DND-41 (cell line): Measurements from ENCODE around the gene ST8SIA6.

Experiments used
- ATAC-seq: fragments of 200-7000 bp; cut with Tn5 transposase; 3 replicates; pipeline ENCODE4 v1.9.1; 2021; ENCODE audit warnings: low read depth; ENCODE audit not compliant: insufficient read depth
- DNase-seq: peaks from one replicate; pipeline ENCODE4 v3.0.0-alpha.2; 2020
- H2AFZ ChIP-seq: 2 replicates; pipeline ENCODE4 v1.6.0; 2012; ENCODE audit warnings: low read depth, low read length
- H3K27ac ChIP-seq: 2 replicates; pipeline ENCODE4 v1.5.1; 2012; ENCODE audit warnings: low read length, inconsistent platforms
- H3K27me3 ChIP-seq: fragments of 200-600 bp; sonication (generic); 2 replicates; pipeline ENCODE4 v1.6.0; 2012; ENCODE audit warnings: low read length, mild to moderate bottlenecking, inconsistent platforms; ENCODE audit not compliant: insufficient read depth, poor library complexity
- H3K36me3 ChIP-seq: 2 replicates; pipeline ENCODE4 v1.5.1; 2012; ENCODE audit warnings: low read length, inconsistent platforms; ENCODE audit not compliant: insufficient read depth
- H3K4me1 ChIP-seq: 2 replicates; pipeline ENCODE4 v1.5.1; 2012; ENCODE audit warnings: mild to moderate bottlenecking, low read length; ENCODE audit not compliant: insufficient read depth
- H3K4me2 ChIP-seq: 2 replicates; pipeline ENCODE4 v1.6.0; 2012; ENCODE audit warnings: mild to moderate bottlenecking, moderate library complexity, low read length, inconsistent platforms; ENCODE audit not compliant: insufficient read depth
- H3K4me3 ChIP-seq, 2 experiments: fragments of 200-600 bp in 1 of 2; shearing (Covaris generic) in 1 of 2; 2 replicates each; pipeline ENCODE4 v1.5.1; 2012 to 2016; ENCODE audit warnings: inconsistent platforms in 2 of 2, low read length in 2 of 2, mild to moderate bottlenecking in 2 of 2, low read depth in 1 of 2, moderate library complexity in 1 of 2
- H3K79me2 ChIP-seq: 2 replicates; pipeline ENCODE4 v1.6.0; 2012; ENCODE audit warnings: low read length, inconsistent platforms; ENCODE audit not compliant: insufficient read depth
- H3K9ac ChIP-seq: 2 replicates; pipeline ENCODE4 v1.6.0; 2012; ENCODE audit warnings: low read depth, mild to moderate bottlenecking, inconsistent platforms, low read length, moderate library complexity
- H3K9me3 ChIP-seq: 2 replicates; pipeline ENCODE4 v1.5.1; 2012; ENCODE audit warnings: low read length, moderate library complexity, mild to moderate bottlenecking, inconsistent platforms; ENCODE audit not compliant: insufficient read depth, severe bottlenecking
- H4K20me1 ChIP-seq: 2 replicates; pipeline ENCODE4 v1.6.0; 2012; ENCODE audit warnings: low read length; ENCODE audit not compliant: insufficient read depth
- EZH2 ChIP-seq: IDR thresholded peaks from 3 replicates; pipeline ENCODE4 v1.6.1; 2012; ENCODE audit warnings: borderline replicate concordance, low read depth, mild to moderate bottlenecking, moderate library complexity, low read length, inconsistent platforms; ENCODE audit not compliant: severe bottlenecking
- TF ChIP-seq, protein P1 (sequence below): IDR thresholded peaks from 2 replicates; pipeline ENCODE4 v1.5.1; 2012; ENCODE audit warnings: borderline replicate concordance, low read length, moderate library complexity, mild to moderate bottlenecking; ENCODE audit not compliant: poor library complexity, severe bottlenecking; ENCODE audit errors: extremely low read depth

ST8SIA6 gene

DNA sequence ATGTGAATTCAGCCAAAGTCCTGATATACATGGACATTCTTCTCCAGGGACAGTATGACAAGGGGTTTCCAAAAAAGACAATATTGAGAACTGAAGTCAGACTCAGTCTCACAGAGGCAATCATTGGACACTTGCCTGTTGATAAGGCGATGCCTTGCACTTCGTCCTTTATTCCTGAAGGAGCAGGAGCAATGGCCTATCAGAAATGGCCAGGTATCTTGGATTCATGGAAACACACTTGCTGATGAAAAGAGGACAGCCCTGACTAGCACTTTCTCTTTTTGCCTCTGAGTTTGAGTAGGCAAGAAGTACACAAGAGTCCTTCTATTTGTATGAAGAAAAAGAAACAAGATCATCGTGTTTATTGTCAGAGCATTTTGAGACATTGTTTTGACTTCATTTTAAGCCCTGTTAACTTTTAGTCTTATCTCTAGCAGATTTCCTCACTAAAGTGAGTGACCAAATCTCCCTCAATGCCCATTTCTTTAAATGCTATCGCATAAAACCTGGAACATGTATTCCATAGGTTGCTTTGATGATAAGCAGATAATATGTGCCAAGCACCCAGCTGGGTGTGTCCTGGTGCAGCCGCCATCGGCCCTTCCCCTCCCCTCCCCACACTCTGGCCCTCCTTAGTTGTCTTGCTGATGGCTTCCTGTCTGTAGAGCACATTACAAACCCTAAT lies 26.6 kb downstream of the ST8SIA6 start:
- H3K79me2 ChIP-seq = no peaks in the 10 kb centered on the region
- H3K27ac ChIP-seq = no peak overlapping the region
- H3K36me3 ChIP-seq = no peaks in the 10 kb centered on the region
- H3K9ac ChIP-seq = no peak overlapping the region
- TF ChIP-seq, protein P1, sequence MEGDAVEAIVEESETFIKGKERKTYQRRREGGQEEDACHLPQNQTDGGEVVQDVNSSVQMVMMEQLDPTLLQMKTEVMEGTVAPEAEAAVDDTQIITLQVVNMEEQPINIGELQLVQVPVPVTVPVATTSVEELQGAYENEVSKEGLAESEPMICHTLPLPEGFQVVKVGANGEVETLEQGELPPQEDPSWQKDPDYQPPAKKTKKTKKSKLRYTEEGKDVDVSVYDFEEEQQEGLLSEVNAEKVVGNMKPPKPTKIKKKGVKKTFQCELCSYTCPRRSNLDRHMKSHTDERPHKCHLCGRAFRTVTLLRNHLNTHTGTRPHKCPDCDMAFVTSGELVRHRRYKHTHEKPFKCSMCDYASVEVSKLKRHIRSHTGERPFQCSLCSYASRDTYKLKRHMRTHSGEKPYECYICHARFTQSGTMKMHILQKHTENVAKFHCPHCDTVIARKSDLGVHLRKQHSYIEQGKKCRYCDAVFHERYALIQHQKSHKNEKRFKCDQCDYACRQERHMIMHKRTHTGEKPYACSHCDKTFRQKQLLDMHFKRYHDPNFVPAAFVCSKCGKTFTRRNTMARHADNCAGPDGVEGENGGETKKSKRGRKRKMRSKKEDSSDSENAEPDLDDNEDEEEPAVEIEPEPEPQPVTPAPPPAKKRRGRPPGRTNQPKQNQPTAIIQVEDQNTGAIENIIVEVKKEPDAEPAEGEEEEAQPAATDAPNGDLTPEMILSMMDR = no peak
- TF ChIP-seq EZH2 = no peak
- H3K9me3 ChIP-seq = no peaks in the 10 kb centered on the region
- H3K4me2 ChIP-seq = peak overlapping the region; percentile 77; the same call in 1 of the 2 replicates
- H3K27me3 ChIP-seq = peaks cover 18% of the 10 kb centered on the region
- no peak overlapping the region for H3K4me3 ChIP-seq
- H4K20me1 ChIP-seq = no peaks in the 10 kb centered on the region
- ATAC-seq (no peak), DNase-seq (no peak)
- peaks cover 17% of the 10 kb centered on the region for H3K4me1 ChIP-seq
- H2AFZ ChIP-seq = no peak overlapping the region

DNA sequence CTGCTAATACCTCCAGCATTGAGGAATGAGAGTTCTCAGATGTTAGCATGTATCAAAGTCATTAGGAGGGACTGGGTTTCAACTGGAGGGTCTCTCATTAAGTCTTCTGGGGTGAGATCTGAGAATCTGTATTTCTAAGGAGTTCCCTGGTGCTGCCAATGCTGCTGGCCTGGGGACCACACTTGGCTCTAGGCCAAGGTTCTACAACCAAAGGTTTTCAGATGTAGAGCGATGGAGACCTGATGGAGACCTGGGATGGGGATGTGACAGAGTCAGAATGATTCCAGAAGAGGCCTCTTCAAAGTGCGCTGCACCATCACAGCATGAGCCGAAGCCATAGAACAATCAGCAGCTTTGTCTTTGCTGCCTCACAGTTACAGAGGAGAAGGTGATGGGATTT lies 27.2 kb downstream of the ST8SIA6 start:
- H3K79me2 ChIP-seq = no peaks in the 10 kb centered on the region
- ATAC-seq = no peak
- no peak overlapping the region for H3K27ac ChIP-seq
- TF ChIP-seq, protein P1 = no peak
- TF ChIP-seq EZH2 = no peak
- no peak overlapping the region for H3K4me2 ChIP-seq
- H3K36me3 ChIP-seq = no peaks in the 10 kb centered on the region
- H3K9me3 ChIP-seq = no peaks in the 10 kb centered on the region
- peaks cover 17% of the 10 kb centered on the region for H3K4me1 ChIP-seq
- H3K4me3 ChIP-seq = no peak overlapping the region
- peaks cover 13% of the 10 kb centered on the region for H3K27me3 ChIP-seq
- no peak overlapping the region for H2AFZ ChIP-seq
- no peak for DNase-seq
- H4K20me1 ChIP-seq = no peaks in the 10 kb centered on the region
- H3K9ac ChIP-seq = no peak overlapping the region

DNA sequence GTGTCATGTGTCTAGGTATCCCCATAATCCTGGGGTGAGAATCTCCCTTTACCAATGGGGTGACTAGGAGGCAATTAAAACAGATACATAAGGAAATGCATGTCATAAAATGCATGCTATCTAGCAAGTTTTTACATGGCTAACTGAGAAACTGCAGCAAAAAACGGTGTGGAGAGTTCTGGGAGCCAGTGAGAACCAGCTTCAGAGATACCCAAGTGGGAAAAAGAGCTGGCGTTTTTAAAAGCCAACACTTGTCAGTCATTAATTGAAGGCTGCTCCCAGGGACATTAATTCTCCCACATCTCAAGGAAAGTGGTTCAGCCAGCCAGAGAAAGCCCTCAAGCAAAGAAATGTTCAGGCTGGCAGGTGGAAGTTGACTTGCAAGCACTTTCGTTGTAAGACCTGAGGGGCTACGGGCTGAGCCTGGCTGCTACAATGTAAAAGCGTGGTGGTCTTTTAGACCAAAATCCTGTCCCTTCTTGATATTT lies 28.1 kb downstream of the ST8SIA6 start:
- H3K27ac ChIP-seq = no peak overlapping the region
- DNase-seq = no peak
- no peak overlapping the region for H3K4me3 ChIP-seq
- H4K20me1 ChIP-seq = no peaks in the 10 kb centered on the region
- H3K9ac ChIP-seq = no peak overlapping the region
- H3K4me1 ChIP-seq = peaks cover 17% of the 10 kb centered on the region
- TF ChIP-seq, protein P1 = no peak
- TF ChIP-seq EZH2 = no peak
- no peaks in the 10 kb centered on the region for H3K79me2 ChIP-seq
- no peaks in the 10 kb centered on the region for H3K9me3 ChIP-seq
- no peak overlapping the region for H3K4me2 ChIP-seq
- H3K27me3 ChIP-seq = peaks cover 6% of the 10 kb centered on the region
- no peak for ATAC-seq
- H2AFZ ChIP-seq = no peak overlapping the region
- no peaks in the 10 kb centered on the region for H3K36me3 ChIP-seq
